NCI-H187 (cell line): ENCODE measurements around the gene TUBGCP4.
"Not testable (repeated sequence)": the region's sequence is repeated elsewhere in the genome, so short reads cannot be mapped to it uniquely, and the experiment has no call there.

Source experiments
- DNase-seq, 2 experiments: peaks; one replicate each; lab custom pipeline; 2025; lab: John Stamatoyannopoulos, UW

The TUBGCP4 gene

GRCh38 chr15:43370975-43371974, at the start of gene TUBGCP4, which contains the start of gene ZSCAN29:
Gene TUBGCP4 (plus strand): TSS chr15:43371101. CDS start chr15:43371355, 254 bp downstream.
Gene ZSCAN29 (minus strand): TSS chr15:43371043. CDS start chr15:43369913, 1,130 bp downstream.
- DNase-seq, result peak; percentile 9 to 48

GRCh38 chr15:43325039-43325684, 45.7 kb upstream of the TUBGCP4 start:
- no peak for DNase-seq

GRCh38 chr15:43329217-43329959, 41.5 kb upstream of the TUBGCP4 start:
- peak in 1 of 2 experiments; percentile 2 for DNase-seq

GRCh38 chr15:43329960-43330779, 40.7 kb upstream of the TUBGCP4 start, which contains the start of gene LCMT2:
Gene LCMT2 (minus strand): TSS chr15:43330573. CDS start chr15:43330489, 84 bp downstream.
- DNase-seq, result peak; percentile 70 to 76

- DNase-seq, result no peak
These were observed 40.2 kb upstream of the TUBGCP4 start for GRCh38 chr15:43330780-43331087.

GRCh38 chr15:43346305-43346704, 24.6 kb upstream of the TUBGCP4 start:
- no peak for DNase-seq

GRCh38 chr15:43347114-43347513, 23.8 kb upstream of the TUBGCP4 start:
- DNase-seq, result no peak

GRCh38 chr15:43352693-43353382, 18.1 kb upstream of the TUBGCP4 start:
- no peak for DNase-seq

- DNase-seq, result no peak
These were observed 10.1 kb upstream of the TUBGCP4 start for GRCh38 chr15:43360821-43361220.

GRCh38 chr15:43361313-43361903, 9.5 kb upstream of the TUBGCP4 start:
- DNase-seq, result no peak

- DNase-seq, result no peak
These were observed 459 bp upstream of the TUBGCP4 start for GRCh38 chr15:43370310-43370974.

- no peak for DNase-seq
These were observed 5.3 kb downstream of the TUBGCP4 start for GRCh38 chr15:43376017-43376705.

GRCh38 chr15:43378601-43379000, 7.7 kb downstream of the TUBGCP4 start:
- DNase-seq, result no peak

- DNase-seq, result no peak
These were observed 11.4 kb downstream of the TUBGCP4 start for GRCh38 chr15:43382310-43382709.

GRCh38 chr15:43383070-43383469, 12.2 kb downstream of the TUBGCP4 start:
- no peak for DNase-seq

GRCh38 chr15:43390723-43391122, 19.8 kb downstream of the TUBGCP4 start:
- DNase-seq, result no peak

GRCh38 chr15:43393592-43393991, 22.7 kb downstream of the TUBGCP4 start:
- not testable (repeated sequence) for DNase-seq

GRCh38 chr15:43402255-43402654, 31.4 kb downstream of the TUBGCP4 start:
- no peak for DNase-seq

GRCh38 chr15:43403616-43404015, 32.7 kb downstream of the TUBGCP4 start:
- no peak for DNase-seq
